Measurements from ENCODE around the gene LYPLAL1.

DNA sequence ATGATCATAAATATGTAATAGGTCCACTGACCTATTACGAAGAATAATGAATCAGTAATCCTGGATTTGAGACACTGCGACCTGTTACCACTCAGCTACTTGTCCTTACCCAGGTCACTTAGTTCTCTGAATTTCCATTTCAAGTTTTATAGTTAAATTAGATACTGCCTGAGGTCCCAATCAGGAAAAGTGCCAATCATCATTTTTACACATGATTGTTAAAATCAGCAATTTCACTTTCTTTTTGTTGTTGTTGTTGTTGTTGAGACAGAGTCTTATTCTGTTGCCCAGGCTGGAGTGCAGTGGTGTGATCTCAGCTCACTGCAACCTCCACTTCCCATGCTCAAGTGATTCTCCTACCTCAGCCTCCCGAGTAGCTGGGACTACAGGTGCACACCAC lies 22.8 kb upstream of the LYPLAL1 start:
- TF ChIP-seq CTCF (IDR thresholded peaks at IDR 0.05) (no peak), ETV6 (CRISPR knock-in tag; IDR thresholded peaks at IDR 0.05) (no peak)

All from WTC11 (cell line).